NCI-H2081 treated with DMSO at 0.1 percent for 48 hours (cell line): ENCODE measurements around the gene PRKCQ.

ENCODE experiments used
- DNase-seq: peaks from one replicate; lab custom pipeline; 2025; lab: John Stamatoyannopoulos, UW

The PRKCQ gene

DNA sequence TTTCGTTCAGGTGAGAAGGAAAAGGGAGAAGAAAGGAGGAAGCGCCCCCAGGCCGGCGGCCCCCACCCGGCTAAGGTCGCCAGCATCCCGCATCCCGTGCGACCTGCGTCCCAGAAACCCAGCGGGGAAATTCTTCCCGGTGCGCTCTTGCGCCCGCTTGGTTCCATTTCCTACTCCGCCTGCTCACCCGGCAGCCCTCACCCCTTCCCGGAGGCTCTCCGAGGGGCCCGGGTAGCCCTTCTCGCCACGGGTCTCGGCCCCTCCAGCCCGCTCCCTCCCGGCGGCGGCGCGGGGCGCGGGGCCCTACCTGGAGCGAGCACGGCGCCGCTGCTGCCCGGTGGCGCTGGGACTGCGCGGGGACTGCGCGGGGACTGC lies at the start of gene PRKCQ:
PRKCQ (minus strand) TSS at position 373 of the 375 bp plus-strand sequence. CDS start 65,141 bp downstream, outside the sequence.
- DNase-seq = no peak

DNA sequence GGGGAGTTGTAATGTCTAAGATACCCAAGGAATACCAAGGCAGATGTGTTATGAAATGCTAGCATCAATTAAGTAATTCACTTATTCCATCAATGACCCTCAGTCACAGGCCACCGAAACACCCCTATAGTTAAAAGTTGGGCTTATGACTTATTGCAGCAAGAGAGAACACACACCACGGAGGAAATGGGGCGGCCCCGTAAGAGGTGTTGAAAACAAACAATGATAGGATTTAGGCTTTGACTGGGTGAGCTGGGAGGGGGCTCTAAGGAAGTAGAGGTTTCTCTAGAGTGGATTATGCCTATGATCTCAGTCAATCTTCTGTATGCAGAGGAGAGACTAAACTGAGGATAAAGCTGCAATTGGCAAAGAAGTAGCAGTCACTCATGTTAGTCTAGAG lies 45.4 kb upstream of the PRKCQ start:
- DNase-seq = no peak

DNA sequence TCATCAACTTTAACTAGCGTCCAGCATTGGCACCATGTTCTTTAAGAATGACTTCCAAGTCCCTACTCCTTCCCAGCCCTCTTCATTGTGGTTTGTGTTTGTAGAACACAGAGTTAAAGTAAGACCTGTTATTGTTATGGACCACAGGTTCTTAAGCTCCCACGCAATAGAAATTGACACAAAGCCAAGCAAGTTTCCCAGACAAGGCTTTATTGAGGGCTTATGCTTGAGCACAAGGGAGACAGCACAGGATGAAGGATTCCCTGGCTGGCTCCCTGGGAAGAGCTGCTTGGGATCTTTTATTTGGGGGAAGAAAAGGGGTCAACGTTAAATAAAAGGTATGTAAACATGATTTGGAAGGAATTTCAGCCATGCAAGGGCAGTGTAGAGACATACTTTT lies 44.3 kb upstream of the PRKCQ start:
- DNase-seq = no peak

- no peak for DNase-seq
Measured at GRCh38 chr10:6622921-6623320, 42.8 kb upstream of the PRKCQ start.

DNA sequence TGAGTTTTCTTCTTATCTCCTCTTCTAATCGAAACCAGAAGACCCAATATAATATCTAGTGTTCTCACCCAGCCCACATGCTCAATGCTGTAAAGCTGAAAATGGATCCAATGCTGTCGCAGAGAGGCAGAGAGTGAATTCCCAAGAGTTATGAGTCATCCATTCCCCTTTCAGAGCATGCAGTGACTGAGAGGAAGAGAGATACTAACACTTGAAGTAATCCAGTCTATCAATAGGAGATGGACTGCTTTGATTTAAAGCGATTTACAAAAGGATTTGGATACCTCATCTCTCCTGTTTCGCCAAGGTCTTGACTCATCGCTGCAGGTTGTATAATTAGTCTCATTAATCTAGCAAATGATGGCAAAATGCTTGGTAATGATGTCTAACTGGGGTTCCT lies 41.5 kb upstream of the PRKCQ start:
- DNase-seq = no peak

- no peak for DNase-seq
Measured at GRCh38 chr10:6619660-6620059, 39.6 kb upstream of the PRKCQ start.

DNA sequence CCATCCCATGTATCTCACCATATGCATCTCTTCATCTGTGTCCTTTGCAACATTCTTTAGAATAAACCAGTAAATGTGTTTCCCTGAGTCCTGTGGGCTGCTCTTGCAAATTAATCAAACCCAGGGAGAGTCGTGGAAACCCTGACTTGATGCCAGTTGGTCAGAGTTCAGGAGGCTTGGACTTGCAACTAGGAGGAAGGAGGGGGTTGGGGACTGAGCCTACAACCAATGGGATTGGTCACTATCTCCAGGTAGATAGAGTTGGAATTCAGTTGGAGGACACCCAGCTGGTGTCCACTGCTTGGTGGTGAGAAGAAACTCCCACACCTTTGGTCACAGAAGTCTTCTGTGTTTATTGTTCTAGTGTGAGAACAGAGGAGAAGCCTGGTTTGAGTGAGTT lies 38.3 kb upstream of the PRKCQ start:
- DNase-seq = no peak

DNA sequence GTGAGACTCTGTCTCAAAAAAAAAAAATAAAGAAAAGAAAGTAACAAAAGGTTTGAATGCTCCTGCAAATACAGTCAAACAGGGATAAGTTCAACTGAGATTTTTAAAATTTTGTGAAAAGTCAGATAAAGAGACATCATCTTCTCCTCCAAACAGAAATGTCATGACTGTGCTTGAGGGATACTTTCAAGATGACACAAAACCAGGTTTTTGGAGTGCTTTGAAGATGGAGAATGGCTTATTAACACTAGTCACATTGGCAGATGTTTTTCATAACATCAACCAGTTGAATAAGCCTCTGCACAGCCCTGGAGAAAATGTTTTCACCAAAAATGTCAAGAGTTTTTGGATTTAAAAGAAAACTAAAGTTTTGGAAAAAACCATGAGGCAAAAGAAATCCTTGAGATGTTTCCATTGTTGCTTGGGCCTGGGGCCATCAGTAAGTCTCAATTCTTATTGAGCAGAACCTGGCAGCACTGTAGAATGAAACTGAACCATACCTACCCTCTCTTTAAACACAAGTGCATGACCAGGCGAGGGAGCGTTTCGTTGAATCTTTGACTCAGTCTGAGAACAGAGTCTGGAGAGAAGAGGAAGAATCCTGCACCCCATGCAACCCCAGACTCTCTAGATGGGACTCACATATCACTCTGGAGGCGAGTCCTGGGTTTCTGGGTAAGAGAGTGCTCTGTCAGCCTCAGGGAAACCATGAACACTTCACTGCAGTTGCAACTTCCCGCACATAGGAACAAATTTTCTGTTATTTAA lies 37.4 kb upstream of the PRKCQ start:
- no peak for DNase-seq

DNA sequence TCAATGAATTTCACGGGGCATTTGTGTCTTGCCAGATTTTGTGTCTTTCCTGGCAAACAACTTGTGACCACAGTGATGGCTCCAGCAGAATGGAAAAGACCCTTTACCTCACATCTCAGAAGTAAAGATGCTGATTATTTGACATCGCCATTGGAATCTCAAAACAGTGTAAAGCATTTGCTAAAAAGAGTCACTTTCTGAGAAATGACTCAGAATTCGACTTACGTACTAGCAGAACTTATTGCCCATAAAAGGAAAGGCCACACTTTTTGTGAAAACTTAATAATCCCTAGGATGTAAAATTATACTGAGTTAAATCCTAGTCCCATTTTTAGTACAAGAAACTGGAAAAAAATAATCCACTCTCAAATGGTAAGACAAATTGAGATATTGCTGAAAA lies 35.9 kb upstream of the PRKCQ start:
- no peak for DNase-seq

GRCh38 chr10:6612371-6612770 lies 32.3 kb upstream of the PRKCQ start:
- no peak for DNase-seq

DNA sequence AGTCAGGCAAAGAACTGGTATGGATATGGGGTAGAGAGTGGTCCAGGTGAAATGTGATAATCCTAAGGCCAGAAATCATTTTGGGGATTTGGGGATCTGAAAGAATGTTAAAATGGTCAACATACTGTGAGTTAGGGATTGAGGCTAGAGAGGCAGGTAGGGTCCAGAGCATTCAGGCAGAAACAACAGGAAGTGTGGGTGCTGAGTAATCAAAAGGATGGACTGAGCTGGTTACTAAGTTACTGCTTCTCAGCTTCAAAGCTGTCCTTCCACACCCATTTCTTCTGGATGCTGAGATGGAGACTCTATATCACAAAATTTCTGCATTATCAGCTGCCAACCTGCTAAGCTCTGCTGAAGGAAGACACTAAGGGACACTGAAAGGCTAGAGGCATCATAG lies 30.6 kb upstream of the PRKCQ start:
- no peak for DNase-seq

GRCh38 chr10:6609625-6610024 lies 29.5 kb upstream of the PRKCQ start:
- no peak for DNase-seq

GRCh38 chr10:6607778-6608177 lies 27.7 kb upstream of the PRKCQ start:
- no peak for DNase-seq

GRCh38 chr10:6607182-6607581 lies 27.1 kb upstream of the PRKCQ start:
- no peak for DNase-seq

- no peak for DNase-seq
Measured at GRCh38 chr10:6603142-6604125, 23.4 kb upstream of the PRKCQ start.

GRCh38 chr10:6602700-6603084 lies 22.6 kb upstream of the PRKCQ start:
- DNase-seq = no peak

GRCh38 chr10:6602026-6602699 lies 22.1 kb upstream of the PRKCQ start:
- DNase-seq = no peak

- no peak for DNase-seq
Measured at GRCh38 chr10:6601246-6601805, 21.2 kb upstream of the PRKCQ start.

DNA sequence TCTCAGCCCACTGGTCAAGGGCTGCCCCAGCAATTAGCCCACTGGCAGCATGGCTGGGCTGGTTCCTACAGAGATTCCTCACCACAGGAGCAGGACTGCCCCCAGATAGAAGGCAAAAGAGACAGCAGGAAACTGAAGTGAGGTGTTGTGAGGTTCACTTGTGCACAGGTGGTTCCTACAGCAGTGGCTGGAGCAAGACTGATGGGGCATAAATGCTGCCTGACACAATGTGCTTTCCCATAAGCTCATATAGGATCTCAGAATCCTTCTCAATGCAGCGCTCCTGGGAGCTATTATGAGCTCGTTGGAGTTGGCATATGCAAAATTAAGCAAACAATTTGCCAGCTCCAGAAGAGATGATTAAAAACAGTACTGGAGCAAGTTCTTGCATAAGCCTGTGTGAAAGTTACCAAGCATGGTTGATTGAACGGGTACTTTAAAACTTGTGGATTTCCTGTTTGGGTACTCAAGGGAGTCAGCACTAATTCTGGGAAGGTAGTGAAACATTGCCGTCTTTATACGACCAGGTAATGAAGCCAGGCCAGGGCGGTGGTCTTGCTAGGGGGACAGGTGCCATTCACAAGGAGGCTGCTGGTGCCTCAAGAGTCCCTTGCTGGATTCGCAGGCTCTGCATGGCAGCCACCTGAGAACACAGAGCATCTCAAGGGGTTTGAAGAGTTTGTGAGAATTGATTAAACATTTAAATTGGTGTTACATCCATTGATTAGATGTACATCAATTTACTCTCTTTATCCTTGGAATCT lies 20.3 kb upstream of the PRKCQ start:
- DNase-seq = no peak

DNA sequence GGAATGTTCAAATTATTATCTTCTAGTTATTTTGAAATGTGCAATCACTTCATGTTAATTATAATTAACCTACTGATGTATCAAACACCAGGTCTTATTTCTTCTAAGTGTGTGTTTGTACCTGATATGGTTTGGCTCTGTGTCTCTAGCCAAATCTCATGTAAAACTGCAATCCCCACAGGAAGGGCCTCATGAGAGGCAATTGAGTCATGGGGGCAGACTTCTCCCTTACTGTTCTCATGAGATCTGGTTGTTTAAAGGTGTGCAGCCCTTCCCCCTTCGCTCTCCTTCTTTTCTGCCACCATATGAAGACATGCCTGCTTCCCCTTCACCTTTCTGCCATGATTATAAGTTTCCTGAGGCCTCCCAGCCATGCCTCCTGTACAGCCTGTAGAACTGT lies 18.6 kb upstream of the PRKCQ start:
- no peak for DNase-seq

DNA sequence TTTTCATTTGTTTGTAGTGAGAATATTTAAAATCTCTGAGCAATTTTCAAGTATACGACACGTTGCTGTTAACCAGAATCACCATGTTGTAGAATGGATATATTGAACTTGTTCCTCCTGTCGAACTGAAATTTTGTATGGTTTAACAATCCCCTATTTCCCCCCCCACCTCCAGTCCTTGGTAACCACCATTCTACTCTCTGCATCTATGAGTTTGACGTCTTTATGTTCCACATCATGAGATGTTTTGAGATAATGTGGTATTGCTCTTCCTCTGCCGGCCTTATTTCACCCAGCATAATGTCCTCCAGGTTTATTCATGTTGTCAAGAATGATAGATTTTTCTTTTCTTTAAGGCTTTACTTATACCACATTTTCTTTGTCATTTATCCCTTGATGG lies 17.4 kb upstream of the PRKCQ start:
- no peak for DNase-seq

DNA sequence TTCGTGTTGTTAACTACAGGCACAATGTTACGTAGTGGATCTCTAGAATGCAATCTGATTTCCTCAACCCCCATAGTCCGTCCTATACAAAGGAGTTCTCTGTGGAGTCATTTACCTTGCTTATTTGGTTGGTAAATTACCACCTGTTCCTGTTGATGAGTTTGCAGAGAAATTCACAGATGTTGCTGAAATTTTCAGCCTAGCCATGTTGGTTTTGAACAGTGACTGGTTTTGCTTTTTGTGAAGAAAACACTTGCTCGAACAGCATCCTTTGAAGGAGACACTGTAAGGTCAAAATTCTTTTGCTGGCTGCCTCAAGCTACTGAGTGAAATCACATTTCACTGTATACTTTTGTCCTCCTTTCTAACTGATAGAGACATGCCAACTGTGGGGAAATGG lies 15.4 kb upstream of the PRKCQ start:
- no peak for DNase-seq
